GM21786 (cell line): ENCODE measurements around the gene FAM20A.

Experiments
- ATAC-seq: cut with Tn5 transposase; IDR thresholded peaks from one replicate; pipeline ENCODE4 v1.9.1; 2021; ENCODE audit not compliant: unreplicated experiment

FAM20A gene

GRCh38 chr17:68611353-68612208 lies 10.4 kb upstream of the FAM20A start:
- ATAC-seq: no peak

GRCh38 chr17:68610554-68610953 lies 9.4 kb upstream of the FAM20A start:
- no peak for ATAC-seq

GRCh38 chr17:68608515-68609130 lies 7.5 kb upstream of the FAM20A start:
- ATAC-seq: no peak

- no peak for ATAC-seq
These were observed 5.5 kb upstream of the FAM20A start for GRCh38 chr17:68606451-68607307.

- ATAC-seq: no peak
These were observed 4.7 kb upstream of the FAM20A start for GRCh38 chr17:68605914-68606313.

GRCh38 chr17:68603656-68604055 lies 2.5 kb upstream of the FAM20A start:
- no peak for ATAC-seq

- no peak for ATAC-seq
These were observed 1.9 kb upstream of the FAM20A start for GRCh38 chr17:68603027-68603426.

- ATAC-seq: no peak
These were observed 1.1 kb upstream of the FAM20A start for GRCh38 chr17:68602289-68602688.

GRCh38 chr17:68601565-68602288 lies 560 bp upstream of the FAM20A start:
- no peak for ATAC-seq

- no peak for ATAC-seq
These were observed 868 bp downstream of the FAM20A start for GRCh38 chr17:68600067-68600930.

- no peak for ATAC-seq
These were observed 1.6 kb downstream of the FAM20A start for GRCh38 chr17:68599552-68600066.

GRCh38 chr17:68599091-68599490 lies 2.1 kb downstream of the FAM20A start:
- ATAC-seq: no peak

- no peak for ATAC-seq
These were observed 2.6 kb downstream of the FAM20A start for GRCh38 chr17:68598545-68598961.

GRCh38 chr17:68598074-68598473 lies 3.1 kb downstream of the FAM20A start:
- ATAC-seq: no peak

GRCh38 chr17:68596411-68596945 lies 4.7 kb downstream of the FAM20A start:
- ATAC-seq: no peak

GRCh38 chr17:68595986-68596385 lies 5.2 kb downstream of the FAM20A start:
- no peak for ATAC-seq

GRCh38 chr17:68595496-68595895 lies 5.7 kb downstream of the FAM20A start:
- no peak for ATAC-seq

GRCh38 chr17:68594552-68594951 lies 6.6 kb downstream of the FAM20A start:
- no peak for ATAC-seq
